GM12878 (cell line): ENCODE results near the gene ATP6V0E1. TPM values are rescaled to one million over a fixed set of nuclear protein-coding genes. Genes with fewer than 3 reads are reported as not detected.

Experiments used
- BCL3 ChIP-seq: IDR thresholded peaks from 2 replicates; pipeline ENCODE4 v1.6.1; 2011; ENCODE audit warnings: borderline replicate concordance, low read depth, mild to moderate bottlenecking, moderate library complexity, low read length; ENCODE audit not compliant: insufficient read depth, poor library complexity, severe bottlenecking
- CBFB ChIP-seq: IDR thresholded peaks from 2 replicates; pipeline ENCODE4 v1.6.1; 2016; ENCODE audit warnings: antibody characterized with exemption, low read depth
- CUX1 ChIP-seq: IDR thresholded peaks from 2 replicates; pipeline ENCODE4 v1.6.1; 2012; ENCODE audit warnings: improper control_type of control experiment, low read depth, low read length; ENCODE audit not compliant: insufficient replicate concordance
- ELK1 ChIP-seq: IDR thresholded peaks from 2 replicates; pipeline ENCODE4 v1.6.1; 2012; ENCODE audit warnings: low read depth, low read length, improper control_type of control experiment
- GABPA ChIP-seq: IDR thresholded peaks from 2 replicates; pipeline ENCODE4 v1.6.1; 2014; ENCODE audit warnings: antibody characterized with exemption, low read depth, mild to moderate bottlenecking, inconsistent platforms
- HDAC2 ChIP-seq: fragments of 200-600 bp; sonication (generic); IDR thresholded peaks from 2 replicates; pipeline ENCODE4 v1.6.1; 2017
- IKZF1 ChIP-seq: fragments of 450-650 bp; conservative IDR thresholded peaks from 2 replicates; pipeline ENCODE4 v1.6.1; 2017; ENCODE audit warnings: antibody characterized with exemption, mild to moderate bottlenecking
- JUND ChIP-seq: IDR thresholded peaks from 2 replicates; pipeline ENCODE4 v1.6.1; 2012; ENCODE audit warnings: low read depth, mild to moderate bottlenecking, low read length, improper control_type of control experiment, moderate library complexity
- KAT2A ChIP-seq: conservative IDR thresholded peaks from 2 replicates; pipeline ENCODE4 v1.6.1; 2011; ENCODE audit warnings: low read depth, low read length; ENCODE audit not compliant: control insufficient read depth
- LARP7 ChIP-seq: fragments of 450-650 bp; IDR thresholded peaks from 2 replicates; pipeline ENCODE4 v1.6.1; 2017; ENCODE audit warnings: mild to moderate bottlenecking
- MYC ChIP-seq: IDR thresholded peaks from 2 replicates; pipeline ENCODE4 v1.6.1; 2011; ENCODE audit warnings: mild to moderate bottlenecking, low read length, moderate library complexity, inconsistent platforms; ENCODE audit not compliant: insufficient read depth, insufficient replicate concordance, insufficient read length, severe bottlenecking
- NR2F1 ChIP-seq: fragments of 450-650 bp; conservative IDR thresholded peaks from 2 replicates; pipeline ENCODE4 v1.6.1; 2017; ENCODE audit warnings: mild to moderate bottlenecking
- POLR2AphosphoS5 ChIP-seq: IDR thresholded peaks from 2 replicates; pipeline ENCODE4 v1.6.1; 2011; ENCODE audit warnings: mild to moderate bottlenecking, low read length, inconsistent platforms
- RAD21 ChIP-seq: IDR thresholded peaks from 2 replicates; pipeline ENCODE4 v1.6.1; 2011; ENCODE audit warnings: mild to moderate bottlenecking, low read depth, low read length, moderate library complexity; ENCODE audit not compliant: insufficient read depth
- RB1 ChIP-seq: fragments of 450-650 bp; formaldehyde crosslinking; IDR thresholded peaks from 2 replicates; pipeline ENCODE4 v1.6.1; 2017; ENCODE audit warnings: mild to moderate bottlenecking, borderline replicate concordance
- SIN3A ChIP-seq: IDR thresholded peaks from 2 replicates; pipeline ENCODE4 v1.6.1; 2012; ENCODE audit warnings: low read depth, low read length, improper control_type of control experiment
- SKIL ChIP-seq: fragments of 450-650 bp; IDR thresholded peaks from 2 replicates; pipeline ENCODE4 v1.6.1; 2017; ENCODE audit warnings: mild to moderate bottlenecking, low read depth, inconsistent platforms; ENCODE audit not compliant: poor library complexity, severe bottlenecking
- STAT3 ChIP-seq: IDR thresholded peaks from 2 replicates; pipeline ENCODE4 v1.6.1; 2011; ENCODE audit warnings: low read depth, low read length, improper control_type of control experiment
- TBL1XR1 ChIP-seq: IDR thresholded peaks from 2 replicates; pipeline ENCODE4 v1.6.1; 2012; ENCODE audit warnings: low read depth, low read length, improper control_type of control experiment
- WRNIP1 ChIP-seq: IDR thresholded peaks from 2 replicates; pipeline ENCODE4 v1.6.1; 2011; ENCODE audit warnings: low read depth, low read length, improper control_type of control experiment, borderline replicate concordance
- polyA plus RNA-seq, 11 experiments: library from polyadenylated mRNA; depleted of rRNA in 4 of 11; unstranded in 6 of 11; stranded (reverse) in 5 of 11; fragments of >200 nt; fragmentation: Nextera tagmentation in 4 of 11; fragmentation: Illumina TruSeq in 1 of 11; extraction: Ambion mirVana in 4 of 11; extraction: Trizol in 1 of 11; gene quantifications; 1 replicate in 1 of 11; 2 replicates in 10 of 11; pipeline versions ENCODE4 v1.2.1 to v1.2.3, GENCODE V29; 2011 to 2016; ENCODE audit warnings: inconsistent platforms in 2 of 11, missing spikeins in 2 of 11, low read depth in 1 of 11
- total RNA-seq, 4 experiments: library from RNA; depleted of rRNA in 3 of 4; stranded (reverse); fragments of >200 nt in 3 of 4; fragmentation: Illumina TruSeq in 1 of 4; extraction: Trizol in 1 of 4; gene quantifications; 2 replicates each; pipeline versions ENCODE4 v1.2.1 to v1.2.3, GENCODE V29; 2013 to 2021

The ATP6V0E1 gene
- total and polyA plus RNA-seq, 10 of the 15 experiments (the other 5 are each of a cell fraction or from before 2014, with no cell fraction given), result 143 to 787 (median 306) TPM

- no peak for TF ChIP-seq BCL3
- 0 out of 2 replicates have a peak, but pooled peaks have one; percentile 34 for TF ChIP-seq ELK1
- no peak for TF ChIP-seq STAT3
- TF ChIP-seq SKIL, result no peak
- no peak for TF ChIP-seq WRNIP1
- no peak for TF ChIP-seq HDAC2
- TF ChIP-seq MYC, result no peak
- TF ChIP-seq IKZF1, result peak; percentile 89
- TF ChIP-seq NR2F1, result peak; percentile 45
- no peak for TF ChIP-seq KAT2A
- peak; percentile 82 for TF ChIP-seq SIN3A
- no peak; the same call in 1 of the 2 replicates for TF ChIP-seq CBFB
- TF ChIP-seq GABPA, result peak; percentile 81
- TF ChIP-seq JUND, result no peak
- TF ChIP-seq RAD21, result no peak
- TF ChIP-seq CUX1, result no peak
- TF ChIP-seq LARP7, result peak; percentile 77; the same call in 1 of the 2 replicates
- TF ChIP-seq TBL1XR1, result peak; percentile 70
- TF ChIP-seq RB1, result no peak
- peak; percentile 76 for TF ChIP-seq POLR2AphosphoS5
Measured at GRCh38 chr5:173055983-173056782, 72.6 kb downstream of the ATP6V0E1 start, which contains the start of gene CREBRF (continued).
